Mesenchymal stem cell (in vitro differentiated cells and primary cell): ENCODE measurements around the gene ARHGEF2.

Source experiments
- DNase-seq: peaks from one replicate; pipeline ENCODE4 v3.0.0-alpha.2; 2013
- H2AFZ ChIP-seq: one replicate; pipeline ENCODE4 v1.6.1; 2013; ENCODE audit warnings: low read depth, mild to moderate bottlenecking, control low read depth, inconsistent platforms, low read length, moderate library complexity
- H2AK5ac ChIP-seq: 2 replicates; pipeline ENCODE4 v1.6.1; 2013; ENCODE audit warnings: low read length, moderate library complexity, mild to moderate bottlenecking, inconsistent platforms; ENCODE audit not compliant: severe bottlenecking
- H2BK120ac ChIP-seq: one replicate; pipeline ENCODE4 v1.6.1; 2013; ENCODE audit warnings: low read depth, mild to moderate bottlenecking, inconsistent platforms, low read length, moderate library complexity
- H2BK12ac ChIP-seq, 2 experiments: one replicate each; pipeline ENCODE4 v1.6.1; 2013; ENCODE audit warnings: inconsistent platforms in 2 of 2, low read length in 2 of 2, mild to moderate bottlenecking in 2 of 2, moderate library complexity in 2 of 2, control low read depth in 1 of 2
- H2BK15ac ChIP-seq: one replicate; pipeline ENCODE4 v1.6.1; 2013; ENCODE audit warnings: mild to moderate bottlenecking, low read depth, inconsistent platforms; ENCODE audit not compliant: poor library complexity, severe bottlenecking
- H2BK5ac ChIP-seq: 2 replicates; pipeline ENCODE4 v1.6.1; 2013; ENCODE audit warnings: low read depth, mild to moderate bottlenecking, low read length, control low read depth, inconsistent platforms; ENCODE audit not compliant: poor library complexity, severe bottlenecking
- H3K14ac ChIP-seq, 2 experiments: one replicate each; pipeline ENCODE4 v1.6.1; 2013; ENCODE audit warnings: inconsistent platforms in 2 of 2, low read length in 2 of 2, control low read depth in 1 of 2, mild to moderate bottlenecking in 1 of 2, moderate library complexity in 1 of 2
- H3K18ac ChIP-seq, 2 experiments: one replicate each; pipeline ENCODE4 v1.6.1; 2013; ENCODE audit warnings: inconsistent platforms in 2 of 2, low read length in 2 of 2, control low read depth in 1 of 2, low read depth in 1 of 2, mild to moderate bottlenecking in 1 of 2
- H3K23ac ChIP-seq, 2 experiments: one replicate each; pipeline ENCODE4 v1.6.1; 2013; ENCODE audit warnings: inconsistent platforms in 2 of 2, low read length in 2 of 2, mild to moderate bottlenecking in 2 of 2, moderate library complexity in 2 of 2, control low read depth in 1 of 2
- H3K27ac ChIP-seq: 2 replicates; pipeline ENCODE4 v1.5.1; 2013; ENCODE audit warnings: mild to moderate bottlenecking, moderate library complexity, low read length, control low read depth, inconsistent platforms; ENCODE audit not compliant: poor library complexity, severe bottlenecking
- H3K27me3 ChIP-seq, 2 experiments: 2 replicates each; pipeline versions ENCODE4 v1.6.1 to v1.7.0; 2013; ENCODE audit warnings: low read length in 2 of 2, mild to moderate bottlenecking in 2 of 2, moderate library complexity in 2 of 2, control low read depth in 1 of 2, inconsistent platforms in 1 of 2; ENCODE audit not compliant: control insufficient read depth in 1 of 2, insufficient read depth in 1 of 2
- H3K36me3 ChIP-seq, 2 experiments: 2 replicates each; pipeline versions ENCODE4 v1.6.1 to v1.7.0; 2013; ENCODE audit warnings: low read length in 2 of 2, control low read depth in 1 of 2, inconsistent platforms in 1 of 2, low read depth in 1 of 2, mild to moderate bottlenecking in 1 of 2; ENCODE audit not compliant: insufficient read depth in 2 of 2, control insufficient read depth in 1 of 2
- H3K4ac ChIP-seq, 2 experiments: one replicate each; pipeline ENCODE4 v1.6.1; 2013; ENCODE audit warnings: inconsistent platforms in 2 of 2, low read length in 2 of 2, mild to moderate bottlenecking in 2 of 2, moderate library complexity in 2 of 2, control low read depth in 1 of 2, low read depth in 1 of 2
- H3K4me1 ChIP-seq: 2 replicates; pipeline ENCODE4 v1.6.1; 2013; ENCODE audit warnings: low read depth, low read length, control low read depth; ENCODE audit not compliant: control insufficient read depth, insufficient read depth
- H3K4me2 ChIP-seq: 2 replicates; pipeline ENCODE4 v1.6.1; 2013; ENCODE audit warnings: low read length, mild to moderate bottlenecking, inconsistent platforms; ENCODE audit not compliant: poor library complexity, severe bottlenecking
- H3K4me3 ChIP-seq, 2 experiments: 2 replicates each; pipeline versions ENCODE4 v1.5.1 to v1.7.0; 2013; ENCODE audit warnings: low read length in 2 of 2, mild to moderate bottlenecking in 2 of 2, control low read depth in 1 of 2, low read depth in 1 of 2; ENCODE audit not compliant: insufficient read depth in 1 of 2
- H3K79me1 ChIP-seq: replicated peaks from 2 replicates; pipeline ENCODE4 v1.6.1; 2013; ENCODE audit warnings: mild to moderate bottlenecking, control low read depth, low read length, inconsistent platforms; ENCODE audit not compliant: poor library complexity, severe bottlenecking
- H3K9ac ChIP-seq: 2 replicates; pipeline ENCODE4 v1.7.0; 2013; ENCODE audit warnings: mild to moderate bottlenecking, low read length, moderate library complexity
- H3K9me3 ChIP-seq: 2 replicates; pipeline ENCODE4 v1.7.0; 2013; ENCODE audit warnings: mild to moderate bottlenecking, low read length; ENCODE audit not compliant: control insufficient read depth
- H4K8ac ChIP-seq: one replicate; pipeline ENCODE4 v1.6.1; 2013; ENCODE audit warnings: inconsistent platforms, mild to moderate bottlenecking, low read length, moderate library complexity
- H4K91ac ChIP-seq: one replicate; pipeline ENCODE4 v1.6.1; 2013; ENCODE audit warnings: mild to moderate bottlenecking, low read length, inconsistent platforms
- whole genome bisulfite sequencing: methylation state at CpG from one replicate; pipeline ENCODE4 v1.1.7; 2013; ENCODE audit warnings: mixed read lengths; 5-methylcytosine and 5-hydroxymethylcytosine counted together

Gene ARHGEF2

DNA sequence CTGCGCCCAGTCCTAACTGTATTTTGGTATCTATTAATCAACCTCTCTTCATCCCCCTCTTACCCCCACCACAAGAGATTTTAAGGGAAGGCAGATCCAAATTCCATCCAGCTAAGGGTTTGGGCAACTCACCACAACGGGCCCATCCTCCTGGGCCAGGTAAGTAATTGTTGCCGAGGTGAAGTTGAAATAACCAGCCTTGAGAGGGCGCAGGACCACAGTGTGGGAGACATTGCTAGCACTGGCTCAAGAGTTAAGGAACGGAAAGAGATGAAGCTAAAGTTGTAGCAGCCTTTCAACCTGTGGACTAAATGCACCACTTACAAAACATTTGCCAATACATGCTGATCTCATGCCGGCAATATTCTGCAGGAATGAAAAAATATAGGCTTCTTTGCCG is 36.5 kb upstream of the ARHGEF2 start:
- H3K4ac ChIP-seq: no peak overlapping the region
- no peaks in the 10 kb centered on the region for H3K9me3 ChIP-seq

DNA sequence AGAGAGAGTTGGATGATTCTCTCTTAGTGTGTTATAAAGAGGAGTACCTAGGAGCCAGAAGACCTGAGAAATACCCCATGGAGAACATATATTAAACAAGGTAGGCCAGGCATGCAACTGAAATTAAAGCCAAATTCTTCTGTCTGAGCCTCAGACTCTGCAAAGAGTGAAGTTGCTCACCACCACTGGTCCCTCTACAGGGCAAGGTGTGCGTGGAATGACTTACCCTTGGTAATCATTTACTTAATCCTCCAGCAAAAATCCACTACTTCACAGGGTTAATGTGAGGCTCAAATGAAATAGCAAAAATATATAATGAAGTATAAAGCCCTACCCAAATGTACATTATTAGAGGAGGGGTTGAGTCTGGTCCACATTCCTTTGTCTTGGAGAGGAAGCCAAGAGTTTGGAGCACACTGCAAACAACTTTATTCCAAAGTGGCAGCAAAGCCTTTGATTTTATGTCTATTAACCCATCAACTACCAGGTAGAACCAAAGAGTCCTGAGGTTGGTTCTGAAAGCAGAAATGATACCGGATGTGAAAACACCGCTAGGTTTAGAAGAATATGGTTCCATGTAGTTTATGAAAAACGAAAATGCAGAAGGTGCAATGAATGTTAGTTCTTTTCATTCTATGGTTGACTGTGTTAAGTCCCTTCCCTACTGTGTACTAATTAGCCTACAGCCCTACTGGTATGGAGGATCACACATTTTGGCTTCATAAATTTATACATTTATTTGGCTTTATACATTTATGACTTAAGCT is 33.9 kb upstream of the ARHGEF2 start:
- Histone ChIP-seq H3K4me3 (no peak overlapping the region), H3K36me3 (peaks cover 56 to 80% of the 10 kb centered on the region in 2 experiments), H2BK15ac (no peak overlapping the region), H3K4ac (no peak overlapping the region), H2BK12ac (no peak overlapping the region), H3K23ac (no peak overlapping the region), H4K8ac (no peak overlapping the region), H3K4me1 (peaks cover 2% of the 10 kb centered on the region), H3K79me1 (peaks cover 19% of the 10 kb centered on the region), H4K91ac (no peak overlapping the region), H2BK120ac (no peak overlapping the region), H3K14ac (no peak overlapping the region), H3K9me3 (no peaks in the 10 kb centered on the region), H2AFZ (no peak overlapping the region), H3K9ac (no peak overlapping the region), H3K27me3 (no peaks in the 10 kb centered on the region), H3K18ac (no peak overlapping the region), H3K4me2 (no peak overlapping the region), H2AK5ac (no peak overlapping the region), H2BK5ac (no peak overlapping the region), H3K27ac (no peak overlapping the region)
- DNase-seq: no peak
- WGBS: 100% methylated on average over 4 of the region's 4 CpGs

More for the DNA sequence above, 36.5 kb upstream of the ARHGEF2 start:
- Histone ChIP-seq H3K9ac (no peak overlapping the region), H4K91ac (no peak overlapping the region), H4K8ac (no peak overlapping the region), H3K4me2 (no peak overlapping the region), H2AK5ac (no peak overlapping the region), H2BK120ac (no peak overlapping the region), H2AFZ (no peak overlapping the region), H2BK5ac (no peak overlapping the region), H3K27ac (no peak overlapping the region), H2BK15ac (no peak overlapping the region), H3K79me1 (peaks cover 22% of the 10 kb centered on the region), H3K27me3 (no peaks in the 10 kb centered on the region), H3K18ac (no peak overlapping the region), H2BK12ac (no peak overlapping the region), H3K36me3 (peaks cover 54 to 79% of the 10 kb centered on the region in 2 experiments), H3K14ac (no peak overlapping the region), H3K4me3 (no peak overlapping the region), H3K4me1 (peaks cover 2% of the 10 kb centered on the region), H3K23ac (no peak overlapping the region)
- DNase-seq: no peak
- 94% methylated on average over 7 of the region's 7 CpGs for WGBS

DNA sequence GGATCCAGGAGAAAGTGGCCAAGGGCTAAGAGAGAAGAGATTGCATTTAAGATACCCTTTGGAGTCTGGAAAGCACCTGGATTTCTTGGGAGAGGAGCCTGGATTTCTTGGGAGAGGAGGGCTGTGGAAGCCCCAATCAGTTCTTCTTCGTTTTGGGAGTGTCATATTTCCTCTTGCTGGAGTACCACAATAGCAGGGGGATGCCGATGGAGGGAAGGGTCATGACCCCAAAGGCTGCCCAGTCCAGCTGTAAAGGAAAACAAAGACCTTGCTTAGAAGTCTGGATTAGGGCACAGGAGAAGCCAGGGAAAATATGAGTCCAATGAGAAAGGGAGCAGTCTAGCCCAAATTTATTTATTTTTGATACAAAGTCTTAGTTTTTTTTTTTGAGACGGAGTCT is 31.1 kb upstream of the ARHGEF2 start:
- Histone ChIP-seq H3K9me3 (no peaks in the 10 kb centered on the region), H2BK120ac (no peak overlapping the region), H3K27ac (no peak overlapping the region), H3K4me3 (no peak overlapping the region), H3K18ac (no peak overlapping the region), H2BK15ac (no peak overlapping the region), H3K36me3 (peaks cover 42 to 63% of the 10 kb centered on the region in 2 experiments), H3K4me1 (peaks cover 4% of the 10 kb centered on the region), H3K79me1 (peaks cover 15% of the 10 kb centered on the region), H3K4me2 (no peak overlapping the region), H2AFZ (no peak overlapping the region), H2AK5ac (no peak overlapping the region), H3K27me3 (no peaks in the 10 kb centered on the region), H3K14ac (no peak overlapping the region), H2BK12ac (no peak overlapping the region), H2BK5ac (no peak overlapping the region), H4K91ac (no peak overlapping the region), H3K4ac (no peak overlapping the region), H4K8ac (no peak overlapping the region), H3K9ac (no peak overlapping the region), H3K23ac (no peak overlapping the region)
- 69% methylated on average over 3 of the region's 3 CpGs for WGBS
- no peak for DNase-seq

GRCh38 chr1:156006666-156007376 is 28.5 kb upstream of the ARHGEF2 start:
- Histone ChIP-seq H3K27ac (no peak overlapping the region), H3K79me1 (peaks cover 9% of the 10 kb centered on the region), H3K4me3 (no peak overlapping the region), H2BK15ac (no peak overlapping the region), H2AFZ (no peak overlapping the region), H3K14ac (no peak overlapping the region), H2BK12ac (no peak overlapping the region), H2BK120ac (no peak overlapping the region), H4K8ac (no peak overlapping the region), H3K9me3 (no peaks in the 10 kb centered on the region), H3K4ac (no peak overlapping the region), H3K4me1 (peaks cover 5% of the 10 kb centered on the region), H3K4me2 (no peak overlapping the region), H3K18ac (no peak overlapping the region), H4K91ac (no peak overlapping the region), H3K27me3 (no peaks in the 10 kb centered on the region), H2AK5ac (no peak overlapping the region), H2BK5ac (no peak overlapping the region), H3K23ac (no peak overlapping the region), H3K9ac (no peak overlapping the region), H3K36me3 (peaks cover 36 to 39% of the 10 kb centered on the region in 2 experiments)
- no peak for DNase-seq
- 83% methylated on average over 7 of the region's 7 CpGs for WGBS
